ENCODE data around the gene BSN.

DNA sequence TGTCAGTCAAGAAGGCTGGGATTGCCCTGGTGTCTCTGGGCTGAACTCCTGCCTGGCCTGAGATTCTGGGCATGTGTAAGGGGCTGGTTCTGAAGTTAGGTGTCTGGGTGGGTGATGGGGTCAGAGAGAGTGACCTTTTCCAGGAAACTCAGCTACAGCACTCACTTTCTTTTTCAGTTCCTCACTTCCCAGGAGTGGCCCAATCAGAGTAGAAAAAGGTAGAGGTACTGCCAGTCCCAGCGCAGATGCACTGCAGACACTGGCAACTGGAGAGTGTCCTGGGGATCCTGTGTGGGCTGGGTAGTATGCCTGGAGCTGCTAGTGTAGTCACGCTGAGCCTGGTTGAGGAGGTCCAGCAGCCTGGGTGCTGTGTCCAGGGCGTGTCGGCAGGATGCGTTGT lies 73.4 kb downstream of the BSN start:
- TF ChIP-seq, protein P1, sequence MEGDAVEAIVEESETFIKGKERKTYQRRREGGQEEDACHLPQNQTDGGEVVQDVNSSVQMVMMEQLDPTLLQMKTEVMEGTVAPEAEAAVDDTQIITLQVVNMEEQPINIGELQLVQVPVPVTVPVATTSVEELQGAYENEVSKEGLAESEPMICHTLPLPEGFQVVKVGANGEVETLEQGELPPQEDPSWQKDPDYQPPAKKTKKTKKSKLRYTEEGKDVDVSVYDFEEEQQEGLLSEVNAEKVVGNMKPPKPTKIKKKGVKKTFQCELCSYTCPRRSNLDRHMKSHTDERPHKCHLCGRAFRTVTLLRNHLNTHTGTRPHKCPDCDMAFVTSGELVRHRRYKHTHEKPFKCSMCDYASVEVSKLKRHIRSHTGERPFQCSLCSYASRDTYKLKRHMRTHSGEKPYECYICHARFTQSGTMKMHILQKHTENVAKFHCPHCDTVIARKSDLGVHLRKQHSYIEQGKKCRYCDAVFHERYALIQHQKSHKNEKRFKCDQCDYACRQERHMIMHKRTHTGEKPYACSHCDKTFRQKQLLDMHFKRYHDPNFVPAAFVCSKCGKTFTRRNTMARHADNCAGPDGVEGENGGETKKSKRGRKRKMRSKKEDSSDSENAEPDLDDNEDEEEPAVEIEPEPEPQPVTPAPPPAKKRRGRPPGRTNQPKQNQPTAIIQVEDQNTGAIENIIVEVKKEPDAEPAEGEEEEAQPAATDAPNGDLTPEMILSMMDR (IDR thresholded peaks at IDR 0.05) = no peak
- TF ChIP-seq POLR2AphosphoS5 (IDR thresholded peaks at IDR 0.05; ENCODE audit: low read depth, low read length) (no peak), SIN3A (IDR thresholded peaks at IDR 0.05; ENCODE audit: borderline replicate concordance, insufficient read depth, low read depth, low read length) (no peak)
